ENCODE results near the gene CCDC138. TPM values are rescaled to one million over a fixed set of nuclear protein-coding genes. Genes with fewer than 3 reads are reported as not detected.

Gene CCDC138
- total and polyA plus RNA-seq, 2 of the 13 experiments (the other 11 are each of a cell fraction or from before 2014, with no cell fraction given): 5.6 to 32.5 TPM

DNA sequence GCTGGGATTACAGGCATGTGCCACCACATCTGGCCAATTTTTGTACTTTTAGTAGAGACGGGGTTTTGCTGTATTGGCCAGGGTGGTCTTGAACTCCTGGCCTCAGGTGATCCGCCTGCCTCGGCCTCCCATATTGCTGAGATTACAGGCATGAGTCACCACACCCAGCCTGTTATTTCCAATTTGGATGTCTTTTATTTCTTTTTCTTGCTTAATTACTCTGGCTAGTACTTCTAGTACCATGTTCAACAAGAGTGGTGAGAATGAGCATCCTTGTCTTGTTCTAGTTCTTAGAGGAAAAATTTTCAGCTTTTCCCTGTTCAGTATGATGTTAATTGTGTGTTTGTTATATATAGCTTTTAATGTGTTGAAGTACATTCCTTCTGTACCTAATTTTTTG lies 23.4 kb downstream of the CCDC138 start (continued):
- TF ChIP-seq, protein P1, sequence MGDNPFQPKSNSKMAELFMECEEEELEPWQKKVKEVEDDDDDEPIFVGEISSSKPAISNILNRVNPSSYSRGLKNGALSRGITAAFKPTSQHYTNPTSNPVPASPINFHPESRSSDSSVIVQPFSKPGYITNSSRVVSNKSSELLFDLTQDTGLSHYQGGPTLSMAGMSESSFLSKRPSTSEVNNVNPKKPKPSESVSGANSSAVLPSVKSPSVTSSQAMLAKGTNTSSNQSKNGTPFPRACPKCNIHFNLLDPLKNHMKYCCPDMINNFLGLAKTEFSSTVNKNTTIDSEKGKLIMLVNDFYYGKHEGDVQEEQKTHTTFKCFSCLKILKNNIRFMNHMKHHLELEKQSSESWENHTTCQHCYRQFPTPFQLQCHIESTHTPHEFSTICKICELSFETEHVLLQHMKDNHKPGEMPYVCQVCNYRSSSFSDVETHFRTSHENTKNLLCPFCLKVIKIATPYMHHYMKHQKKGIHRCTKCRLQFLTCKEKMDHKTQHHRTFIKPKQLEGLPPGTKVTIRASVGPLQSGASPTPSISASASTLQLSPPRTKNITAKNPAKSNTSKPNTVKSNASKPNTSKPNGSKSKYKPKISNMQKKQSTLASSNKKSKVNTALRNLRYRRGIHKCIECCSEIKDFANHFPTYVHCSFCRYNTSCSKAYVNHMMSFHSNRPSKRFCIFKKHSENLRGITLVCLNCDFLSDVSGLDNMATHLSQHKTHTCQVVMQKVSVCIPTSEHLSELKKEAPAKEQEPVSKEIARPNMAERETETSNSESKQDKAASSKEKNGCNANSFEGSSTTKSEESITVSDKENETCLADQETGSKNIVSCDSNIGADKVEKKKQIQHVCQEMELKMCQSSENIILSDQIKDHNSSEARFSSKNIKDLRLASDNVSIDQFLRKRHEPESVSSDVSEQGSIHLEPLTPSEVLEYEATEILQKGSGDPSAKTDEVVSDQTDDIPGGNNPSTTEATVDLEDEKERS (CRISPR knock-in tag; IDR thresholded peaks at IDR 0.05): peak; percentile 99
- TF ChIP-seq SIX4 (CRISPR knock-in tag; IDR thresholded peaks at IDR 0.05): no peak

DNA sequence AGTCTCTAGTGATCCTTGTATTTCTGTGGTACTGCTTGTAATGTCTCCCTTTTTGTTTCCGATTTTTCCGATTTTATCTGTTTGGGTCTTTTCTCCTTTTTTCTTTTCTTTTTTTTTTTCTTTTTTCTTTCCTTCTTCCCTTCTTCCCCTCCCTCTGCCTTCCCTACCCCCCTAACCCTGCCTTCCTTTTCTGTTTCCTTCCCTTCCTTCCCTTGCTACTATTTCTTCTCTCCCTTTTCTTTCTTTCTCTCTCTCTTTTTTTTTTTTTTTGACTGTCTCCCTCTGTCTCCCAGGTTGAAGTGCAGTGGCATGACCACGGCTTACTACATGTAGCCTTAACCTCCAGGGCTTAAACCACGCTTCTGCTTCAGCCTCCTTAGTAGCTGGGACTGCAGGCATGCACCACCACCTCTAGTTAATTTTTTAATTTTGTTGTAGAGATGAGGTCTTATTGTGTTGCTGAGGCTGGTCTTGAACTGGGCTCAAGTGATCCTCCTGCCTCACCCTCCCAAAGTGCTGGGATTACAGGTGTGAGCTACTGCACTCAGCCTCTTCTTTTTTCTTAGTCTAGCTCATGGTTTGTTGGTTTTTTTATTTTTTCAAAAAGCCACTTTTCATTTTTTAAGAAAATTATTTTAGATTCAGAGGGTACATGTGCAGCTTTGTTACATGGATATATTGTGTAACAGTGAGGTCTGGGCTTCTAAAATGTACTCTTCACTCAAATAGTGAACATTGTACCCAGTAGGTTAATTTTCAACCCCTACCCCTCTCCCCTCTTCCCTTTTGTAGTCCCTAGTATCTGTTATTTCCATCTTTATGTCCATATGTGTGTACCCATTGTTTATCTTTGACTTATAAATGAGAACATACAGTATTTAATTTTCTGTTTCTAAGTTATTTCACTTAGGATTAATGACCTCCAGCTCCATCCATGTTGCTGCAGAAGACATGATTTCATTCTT lies 24.7 kb downstream of the CCDC138 start:
- intact Hi-C loops (cut with micrococcal nuclease; ENCODE audit: unreplicated experiment) (no loop called here), in situ Hi-C loops (cut with HindIII; ENCODE audit: extremely low pct_ligation_motif_present, low pct_unique_long_range_greater_than_20kb) (no loop called here)
- ChIA-PET CTCF (ENCODE audit: low intra/inter-chr PET ratio, low total read pairs) (no interaction called here), POLR2A (no interaction called here)
- peaks cover 5 to 63% of the 10 kb centered on the region in 2 experiments for H3K36me3 ChIP-seq (replicated peaks in 1 of 2; ENCODE audit: control insufficient read depth in 1 of 2, insufficient read depth in 2 of 2, low read length in 2 of 2)
- WGBS (ENCODE audit: low lambda C conversion rate): 95% methylated on average over 4 of the region's 4 CpGs
- H3K9ac ChIP-seq (ENCODE audit: insufficient read depth, low read depth, low read length): no peak overlapping the region
- H3K27me3 ChIP-seq (ENCODE audit: control insufficient read depth in 1 of 2, insufficient read depth in 2 of 2, low read length in 2 of 2): no peaks in the 10 kb centered on the region
- H3K9me3 ChIP-seq (ENCODE audit: low read length): peaks cover 34% of the 10 kb centered on the region
- BruUV-seq (replicated peaks): no TSS peak
- H3K4me2 ChIP-seq (ENCODE audit: low read depth, low read length): peak overlapping the region; percentile 33; the same call in 1 of the 2 replicates
- H3K4me1 ChIP-seq (ENCODE audit: insufficient read depth, low read length): peaks cover 19% of the 10 kb centered on the region
- peaks cover 30% of the 10 kb centered on the region for H3K79me2 ChIP-seq (ENCODE audit: insufficient read depth, low read length)
- H3K4me3 ChIP-seq (replicated peaks in 1 of 3; ENCODE audit: insufficient read depth in 1 of 3, low read depth in 2 of 3, low read length in 3 of 3): no peak overlapping the region
- ATAC-seq (peak; percentile 98), DNase-seq (ENCODE audit: low spot score) (peak; percentile 80), FAIRE-seq (peak; percentile 67)
- no peak overlapping the region for H2AFZ ChIP-seq (ENCODE audit: low read length)
- peak overlapping the region; percentile 69 for H3K27ac ChIP-seq (ENCODE audit: extremely low read length, insufficient read depth, low read length)
- no peaks in the 10 kb centered on the region for H4K20me1 ChIP-seq (ENCODE audit: insufficient read depth, low read length)
- peak in 1 of 2 experiments; percentile 52; a peak in 1 of 4 replicates for TF ChIP-seq KLF16 (CRISPR knock-in tag; IDR thresholded peaks at IDR 0.05)
- TF ChIP-seq SALL2 (CRISPR knock-in tag; IDR thresholded peaks at IDR 0.05): no peak
- TF ChIP-seq HNF4A (CRISPR knock-in tag; IDR thresholded peaks at IDR 0.05): peak; percentile 79
- TF ChIP-seq, protein P2, sequence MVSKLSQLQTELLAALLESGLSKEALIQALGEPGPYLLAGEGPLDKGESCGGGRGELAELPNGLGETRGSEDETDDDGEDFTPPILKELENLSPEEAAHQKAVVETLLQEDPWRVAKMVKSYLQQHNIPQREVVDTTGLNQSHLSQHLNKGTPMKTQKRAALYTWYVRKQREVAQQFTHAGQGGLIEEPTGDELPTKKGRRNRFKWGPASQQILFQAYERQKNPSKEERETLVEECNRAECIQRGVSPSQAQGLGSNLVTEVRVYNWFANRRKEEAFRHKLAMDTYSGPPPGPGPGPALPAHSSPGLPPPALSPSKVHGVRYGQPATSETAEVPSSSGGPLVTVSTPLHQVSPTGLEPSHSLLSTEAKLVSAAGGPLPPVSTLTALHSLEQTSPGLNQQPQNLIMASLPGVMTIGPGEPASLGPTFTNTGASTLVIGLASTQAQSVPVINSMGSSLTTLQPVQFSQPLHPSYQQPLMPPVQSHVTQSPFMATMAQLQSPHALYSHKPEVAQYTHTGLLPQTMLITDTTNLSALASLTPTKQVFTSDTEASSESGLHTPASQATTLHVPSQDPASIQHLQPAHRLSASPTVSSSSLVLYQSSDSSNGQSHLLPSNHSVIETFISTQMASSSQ (IDR thresholded peaks at IDR 0.05; ENCODE audit: low read depth): peak; percentile 91
- TF ChIP-seq, protein P2 (CRISPR knock-in tag; IDR thresholded peaks at IDR 0.05; ENCODE audit: borderline replicate concordance): peak; percentile 94; the same call in 1 of the 2 replicates
- TF ChIP-seq FOXA3 (CRISPR knock-in tag; IDR thresholded peaks at IDR 0.05): peak; percentile 57
- TF ChIP-seq ELF3 (CRISPR knock-in tag; IDR thresholded peaks at IDR 0.05): 0 out of 2 replicates have a peak, but pooled peaks have one; percentile 25
- 0 out of 2 replicates have a peak, but pooled peaks have one; percentile 8 for TF ChIP-seq RXRB (CRISPR knock-in tag; IDR thresholded peaks at IDR 0.05; ENCODE audit: borderline replicate concordance)
- peak; percentile 27; the same call in 1 of the 2 replicates for TF ChIP-seq ZNF644 (CRISPR knock-in tag; IDR thresholded peaks at IDR 0.05; ENCODE audit: low read depth)
- peak; percentile 33; the same call in 1 of the 2 replicates for TF ChIP-seq MIXL1 (CRISPR knock-in tag; IDR thresholded peaks at IDR 0.05)
- 0 out of 2 replicates have a peak, but pooled peaks have one; percentile 12 for TF ChIP-seq KDM1A (CRISPR knock-in tag; IDR thresholded peaks at IDR 0.05)
- 0 out of 2 replicates have a peak, but pooled peaks have one; percentile 18 for TF ChIP-seq SAP130 (CRISPR knock-in tag; IDR thresholded peaks at IDR 0.05; ENCODE audit: low read depth)
- peak; percentile 19 for TF ChIP-seq ASH2L (IDR thresholded peaks at IDR 0.05; ENCODE audit: insufficient read length, low read depth, low read length)
- TF ChIP-seq ZFP1 (CRISPR knock-in tag; IDR thresholded peaks at IDR 0.05): 0 out of 2 replicates have a peak, but pooled peaks have one; percentile 47

All from HepG2 (cell line).